HepG2 (cell line): Measurements from ENCODE around the gene TXN. TPM values are rescaled to one million over a fixed set of nuclear protein-coding genes. Genes with fewer than 3 reads are reported as not detected.

Source experiments
- ATAC-seq: fragments of 200-7000 bp; cut with Tn5 transposase; 3 replicates; pipeline ENCODE4 v1.9.1; 2020; ENCODE audit warnings: mild to moderate bottlenecking, moderate library complexity
- BruUV-seq: library from RNA; stranded (reverse); fragments of 400-500 nt; replicated peaks from 2 replicates; lab custom pipeline; 2021; lab: Mats Ljungman, UMichigan
- CTCF ChIA-PET: fragments of 300-600 bp; formaldehyde crosslinking; extraction: SDS; loops from one replicate; lab custom pipeline; 2021; ENCODE audit warnings: low total read pairs, inconsistent platforms, low intra/inter-chr PET ratio; lab: Yijun Ruan, JAX
- POLR2A ChIA-PET: fragments of 350-600 bp; sonication (Branson Sonifier 250); formaldehyde crosslinking; loops from one replicate; lab custom pipeline; 2020; ENCODE audit warnings: antibody characterized with exemption, inconsistent platforms; lab: Yijun Ruan, JAX
- DNase-seq: peaks from one replicate; pipeline ENCODE4 v3.0.0-alpha.2; 2015; ENCODE audit warnings: low spot score
- FAIRE-seq: peaks from 3 replicates; lab custom pipeline; 2011; peaks lifted over from hg19 to GRCh38; lab: Jason Lieb, UNC
- H2AFZ ChIP-seq: one replicate; pipeline ENCODE4 v1.6.1; 2011; ENCODE audit warnings: low read length, inconsistent platforms
- H3K27ac ChIP-seq: fragments of 300-600 bp; 3 replicates; pipeline ENCODE4 v1.8.0; 2011; ENCODE audit warnings: mixed run types, mild to moderate bottlenecking, mixed read lengths, low read length, inconsistent platforms; ENCODE audit not compliant: insufficient read depth; ENCODE audit errors: extremely low read length
- H3K27me3 ChIP-seq, 2 experiments: fragments of 200-600 bp in 1 of 2; 2 replicates in 1 of 2; 3 replicates in 1 of 2; pipeline versions ENCODE4 v1.6.0 to v1.8.0; 2011; ENCODE audit warnings: low read length in 2 of 2, mild to moderate bottlenecking in 2 of 2, moderate library complexity in 2 of 2, inconsistent platforms in 1 of 2; ENCODE audit not compliant: insufficient read depth in 2 of 2, control insufficient read depth in 1 of 2
- H3K36me3 ChIP-seq, 2 experiments: fragments of 200-600 bp in 1 of 2; replicated peaks in 1 of 2; 2 replicates in 1 of 2; 3 replicates in 1 of 2; pipeline versions ENCODE4 v1.5.1 to v1.8.0; 2011; ENCODE audit warnings: low read length in 2 of 2, inconsistent platforms in 1 of 2; ENCODE audit not compliant: insufficient read depth in 2 of 2, control insufficient read depth in 1 of 2
- H3K4me1 ChIP-seq: 2 replicates; pipeline ENCODE4 v1.5.1; 2012; ENCODE audit warnings: low read length, inconsistent platforms; ENCODE audit not compliant: insufficient read depth
- H3K4me2 ChIP-seq: 2 replicates; pipeline ENCODE4 v1.6.0; 2011; ENCODE audit warnings: low read depth, low read length, inconsistent platforms
- H3K4me3 ChIP-seq, 3 experiments: fragments of 200-600 bp in 1 of 3; sonication (generic), shearing (Covaris generic) in 1 of 3; replicated peaks in 1 of 3; 2 replicates each; pipeline ENCODE4 v1.5.1; 2011 to 2016; ENCODE audit warnings: low read length in 3 of 3, inconsistent platforms in 2 of 3, low read depth in 2 of 3, mild to moderate bottlenecking in 2 of 3, control low read depth in 1 of 3, mixed read lengths in 1 of 3; ENCODE audit not compliant: insufficient read depth in 1 of 3
- H3K79me2 ChIP-seq: one replicate; pipeline ENCODE4 v1.6.1; 2011; ENCODE audit warnings: low read length, inconsistent platforms; ENCODE audit not compliant: insufficient read depth
- H3K9ac ChIP-seq: 2 replicates; pipeline ENCODE4 v1.6.0; 2011; ENCODE audit warnings: mild to moderate bottlenecking, low read depth, low read length, inconsistent platforms; ENCODE audit not compliant: insufficient read depth
- H3K9me3 ChIP-seq: 2 replicates; pipeline ENCODE4 v1.5.1; 2012; ENCODE audit warnings: mild to moderate bottlenecking, low read length
- H4K20me1 ChIP-seq: 2 replicates; pipeline ENCODE4 v1.6.0; 2011; ENCODE audit warnings: inconsistent platforms, mild to moderate bottlenecking, low read length, moderate library complexity; ENCODE audit not compliant: insufficient read depth
- ARNT2 ChIP-seq: sonication (generic); formaldehyde crosslinking; IDR thresholded peaks from 2 replicates; pipeline ENCODE4 v1.8.0; 2022; ENCODE audit warnings: mild to moderate bottlenecking, low read depth, missing genetic modification reagents, moderate library complexity
- MBD4 ChIP-seq: IDR thresholded peaks from 2 replicates; pipeline ENCODE4 v1.6.1; 2012; ENCODE audit warnings: low read length, inconsistent platforms, borderline replicate concordance
- SOX6 ChIP-seq, 2 experiments: fragments of 450-650 bp in 1 of 2; sonication (generic) in 1 of 2; formaldehyde crosslinking in 1 of 2; IDR thresholded peaks; 2 replicates each; pipeline versions ENCODE4 v1.4.0 to v1.6.1; 2017 to 2020; ENCODE audit warnings: antibody characterized with exemption in 1 of 2, mild to moderate bottlenecking in 1 of 2, missing genetic modification reagents in 1 of 2
- WGBS: methylation state at CpG from one replicate; pipeline ENCODE4 v1.1.6; 2017; ENCODE audit warnings: low lambda C conversion rate; 5-methylcytosine and 5-hydroxymethylcytosine counted together
- in situ Hi-C: cut with HindIII; loops from 2 replicates; pipeline ENCODE4 v1.10.0; 2017; ENCODE audit warnings: low pct_unique_long_range_greater_than_20kb; ENCODE audit not compliant: extremely low pct_ligation_motif_present
- intact Hi-C: fragments of 100-400 bp; cut with micrococcal nuclease; formaldehyde crosslinking; loops from one replicate; pipeline ENCODE4 v1.10.0; 2022; ENCODE audit not compliant: unreplicated experiment
- polyA plus RNA-seq, 8 experiments: library from polyadenylated mRNA; depleted of rRNA in 3 of 8; stranded (reverse) in 7 of 8; unstranded in 1 of 8; fragments of >200 nt; fragmentation: Illumina TruSeq in 4 of 8; extraction: Trizol in 4 of 8; gene quantifications; 2 replicates each; pipeline versions ENCODE4 v1.2.1 to v1.2.3, GENCODE V29; 2011 to 2016; ENCODE audit warnings: low read depth in 4 of 8, missing spikeins in 1 of 8, mixed read lengths in 1 of 8; ENCODE audit not compliant: insufficient read depth in 1 of 8
- total RNA-seq, 5 experiments: library from RNA; depleted of rRNA; stranded (reverse); fragments of >200 nt; fragmentation: Illumina TruSeq; extraction: Trizol; gene quantifications; 2 replicates each; pipeline ENCODE4 v1.2.3, GENCODE V29; 2016; ENCODE audit warnings: low read depth in 1 of 5
- TF ChIP-seq, protein P1 (sequence below): sonication (generic); formaldehyde crosslinking; IDR thresholded peaks from 2 replicates; pipeline ENCODE4 v1.5.0; 2020; ENCODE audit warnings: mild to moderate bottlenecking, missing genetic modification reagents, moderate library complexity
- TF ChIP-seq, protein P2 (sequence below): sonication (generic); formaldehyde crosslinking; IDR thresholded peaks from 2 replicates; pipeline ENCODE4 v1.4.0; 2020; ENCODE audit warnings: missing genetic modification reagents
- TF ChIP-seq, protein P3 (sequence below): sonication (generic); formaldehyde crosslinking; conservative IDR thresholded peaks from 2 replicates; pipeline ENCODE4 v1.8.0; 2022; ENCODE audit warnings: mild to moderate bottlenecking, moderate library complexity, missing genetic modification reagents

The TXN gene
- total and polyA plus RNA-seq, 2 of the 13 experiments (the other 11 are each of a cell fraction or from before 2014, with no cell fraction given), result 364 to 470 TPM

DNA sequence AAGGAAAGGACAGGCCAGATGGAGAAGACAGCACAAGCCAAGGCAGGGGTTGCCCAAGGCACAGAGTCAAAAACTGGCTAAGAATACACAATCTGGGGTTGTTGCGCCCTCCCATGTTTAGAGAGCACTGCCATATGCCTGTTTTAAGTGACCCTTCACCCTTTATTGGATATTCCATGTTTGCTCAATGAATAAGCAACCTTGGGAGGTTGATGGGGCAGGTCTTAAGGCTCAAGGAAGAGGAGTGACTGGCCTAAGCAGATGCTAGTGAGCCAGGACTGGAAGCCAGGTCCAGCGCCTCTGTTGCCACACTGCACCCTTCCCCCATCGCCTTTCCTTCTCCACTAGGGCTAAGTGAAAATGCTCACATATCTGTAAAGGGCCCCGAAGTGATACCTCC, 6.7 kb downstream of the TXN start:
- Histone ChIP-seq H3K27ac (no peak overlapping the region), H3K9ac (no peak overlapping the region), H3K79me2 (peaks cover 72% of the 10 kb centered on the region), H4K20me1 (peaks cover 70% of the 10 kb centered on the region), H3K9me3 (no peaks in the 10 kb centered on the region), H3K36me3 (peaks cover 16 to 50% of the 10 kb centered on the region in 2 experiments), H3K4me2 (no peak overlapping the region), H3K4me3 (no peak overlapping the region), H2AFZ (no peak overlapping the region), H3K4me1 (peaks cover 55% of the 10 kb centered on the region), H3K27me3 (no peaks in the 10 kb centered on the region; a peak in 1 of 5 replicates)
- no peak for DNase-seq
- ChIA-PET POLR2A (no interaction called here), CTCF (no interaction called here)
- no TSS peak for BruUV-seq
- WGBS, result 96% methylated on average over 4 of the region's 4 CpGs
- intact Hi-C loops, result no loop called here
- no peak for FAIRE-seq
- no peak for ATAC-seq
- in situ Hi-C loops, result no loop called here
- TF ChIP-seq, protein P1, sequence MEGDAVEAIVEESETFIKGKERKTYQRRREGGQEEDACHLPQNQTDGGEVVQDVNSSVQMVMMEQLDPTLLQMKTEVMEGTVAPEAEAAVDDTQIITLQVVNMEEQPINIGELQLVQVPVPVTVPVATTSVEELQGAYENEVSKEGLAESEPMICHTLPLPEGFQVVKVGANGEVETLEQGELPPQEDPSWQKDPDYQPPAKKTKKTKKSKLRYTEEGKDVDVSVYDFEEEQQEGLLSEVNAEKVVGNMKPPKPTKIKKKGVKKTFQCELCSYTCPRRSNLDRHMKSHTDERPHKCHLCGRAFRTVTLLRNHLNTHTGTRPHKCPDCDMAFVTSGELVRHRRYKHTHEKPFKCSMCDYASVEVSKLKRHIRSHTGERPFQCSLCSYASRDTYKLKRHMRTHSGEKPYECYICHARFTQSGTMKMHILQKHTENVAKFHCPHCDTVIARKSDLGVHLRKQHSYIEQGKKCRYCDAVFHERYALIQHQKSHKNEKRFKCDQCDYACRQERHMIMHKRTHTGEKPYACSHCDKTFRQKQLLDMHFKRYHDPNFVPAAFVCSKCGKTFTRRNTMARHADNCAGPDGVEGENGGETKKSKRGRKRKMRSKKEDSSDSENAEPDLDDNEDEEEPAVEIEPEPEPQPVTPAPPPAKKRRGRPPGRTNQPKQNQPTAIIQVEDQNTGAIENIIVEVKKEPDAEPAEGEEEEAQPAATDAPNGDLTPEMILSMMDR, result no peak
- TF ChIP-seq, protein P2, sequence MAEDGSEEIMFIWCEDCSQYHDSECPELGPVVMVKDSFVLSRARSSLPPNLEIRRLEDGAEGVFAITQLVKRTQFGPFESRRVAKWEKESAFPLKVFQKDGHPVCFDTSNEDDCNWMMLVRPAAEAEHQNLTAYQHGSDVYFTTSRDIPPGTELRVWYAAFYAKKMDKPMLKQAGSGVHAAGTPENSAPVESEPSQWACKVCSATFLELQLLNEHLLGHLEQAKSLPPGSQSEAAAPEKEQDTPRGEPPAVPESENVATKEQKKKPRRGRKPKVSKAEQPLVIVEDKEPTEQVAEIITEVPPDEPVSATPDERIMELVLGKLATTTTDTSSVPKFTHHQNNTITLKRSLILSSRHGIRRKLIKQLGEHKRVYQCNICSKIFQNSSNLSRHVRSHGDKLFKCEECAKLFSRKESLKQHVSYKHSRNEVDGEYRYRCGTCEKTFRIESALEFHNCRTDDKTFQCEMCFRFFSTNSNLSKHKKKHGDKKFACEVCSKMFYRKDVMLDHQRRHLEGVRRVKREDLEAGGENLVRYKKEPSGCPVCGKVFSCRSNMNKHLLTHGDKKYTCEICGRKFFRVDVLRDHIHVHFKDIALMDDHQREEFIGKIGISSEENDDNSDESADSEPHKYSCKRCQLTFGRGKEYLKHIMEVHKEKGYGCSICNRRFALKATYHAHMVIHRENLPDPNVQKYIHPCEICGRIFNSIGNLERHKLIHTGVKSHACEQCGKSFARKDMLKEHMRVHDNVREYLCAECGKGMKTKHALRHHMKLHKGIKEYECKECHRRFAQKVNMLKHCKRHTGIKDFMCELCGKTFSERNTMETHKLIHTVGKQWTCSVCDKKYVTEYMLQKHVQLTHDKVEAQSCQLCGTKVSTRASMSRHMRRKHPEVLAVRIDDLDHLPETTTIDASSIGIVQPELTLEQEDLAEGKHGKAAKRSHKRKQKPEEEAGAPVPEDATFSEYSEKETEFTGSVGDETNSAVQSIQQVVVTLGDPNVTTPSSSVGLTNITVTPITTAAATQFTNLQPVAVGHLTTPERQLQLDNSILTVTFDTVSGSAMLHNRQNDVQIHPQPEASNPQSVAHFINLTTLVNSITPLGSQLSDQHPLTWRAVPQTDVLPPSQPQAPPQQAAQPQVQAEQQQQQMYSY, result no peak
- TF ChIP-seq ARNT2, result no peak
- TF ChIP-seq, protein P3, sequence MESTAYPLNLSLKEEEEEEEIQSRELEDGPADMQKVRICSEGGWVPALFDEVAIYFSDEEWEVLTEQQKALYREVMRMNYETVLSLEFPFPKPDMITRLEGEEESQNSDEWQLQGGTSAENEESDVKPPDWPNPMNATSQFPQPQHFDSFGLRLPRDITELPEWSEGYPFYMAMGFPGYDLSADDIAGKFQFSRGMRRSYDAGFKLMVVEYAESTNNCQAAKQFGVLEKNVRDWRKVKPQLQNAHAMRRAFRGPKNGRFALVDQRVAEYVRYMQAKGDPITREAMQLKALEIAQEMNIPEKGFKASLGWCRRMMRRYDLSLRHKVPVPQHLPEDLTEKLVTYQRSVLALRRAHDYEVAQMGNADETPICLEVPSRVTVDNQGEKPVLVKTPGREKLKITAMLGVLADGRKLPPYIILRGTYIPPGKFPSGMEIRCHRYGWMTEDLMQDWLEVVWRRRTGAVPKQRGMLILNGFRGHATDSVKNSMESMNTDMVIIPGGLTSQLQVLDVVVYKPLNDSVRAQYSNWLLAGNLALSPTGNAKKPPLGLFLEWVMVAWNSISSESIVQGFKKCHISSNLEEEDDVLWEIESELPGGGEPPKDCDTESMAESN (CRISPR knock-in tag), result no peak
- TF ChIP-seq MBD4, result no peak
- TF ChIP-seq SOX6 (IDR thresholded peaks at IDR 0.05), result no peak
- no peak for TF ChIP-seq SOX6 (CRISPR knock-in tag; IDR thresholded peaks at IDR 0.05)
